OCI-LY3 (cell line): ENCODE data around the gene MS4A4A.
"Not testable (repeated sequence)": the region's sequence is repeated elsewhere in the genome, so short reads cannot be mapped to it uniquely, and the experiment has no call there.

Source experiments
- CTCF ChIP-seq: fragments of 200-600, 300-600 bp; sonication (generic); IDR thresholded peaks from 2 replicates; pipeline ENCODE4 v1.5.1; 2014; ENCODE audit warnings: antibody characterized with exemption, low read length, low read depth
- EZH2phosphoT487 ChIP-seq: fragments of 200-600 bp; shearing (Covaris generic); IDR thresholded peaks from 2 replicates; pipeline ENCODE4 v1.6.1; 2018; ENCODE audit warnings: antibody characterized with exemption, mixed run types, low read depth

GRCh38 chr11:60301884-60302283 lies 21.4 kb downstream of the MS4A4A start:
- not testable (repeated sequence) for TF ChIP-seq CTCF, EZH2phosphoT487
